SJCRH30 (cell line): ENCODE results near the gene MECR. TPM values are rescaled to one million over a fixed set of nuclear protein-coding genes. Genes with fewer than 3 reads are reported as not detected.
"Not testable (repeated sequence)": the region's sequence is repeated elsewhere in the genome, so short reads cannot be mapped to it uniquely, and the experiment has no call there.

Source experiments
- DNase-seq, 2 experiments: peaks; one replicate each; pipeline ENCODE4 v3.0.0-alpha.2; 2015 to 2020
- H3K27ac ChIP-seq: fragments of 250-450 bp; sonication (Bioruptor Pico); 2 replicates; pipeline ENCODE4 v1.5.1; 2020; ENCODE audit warnings: mild to moderate bottlenecking, moderate library complexity
- H3K27me3 ChIP-seq: fragments of 250-450 bp; sonication (Bioruptor Pico); 2 replicates; pipeline ENCODE4 v1.5.1; 2020; ENCODE audit warnings: mild to moderate bottlenecking, moderate library complexity
- H3K36me3 ChIP-seq: fragments of 250-450 bp; sonication (Bioruptor Pico); 2 replicates; pipeline ENCODE4 v1.5.1; 2020; ENCODE audit warnings: mild to moderate bottlenecking, moderate library complexity
- H3K4me1 ChIP-seq: fragments of 250-450 bp; sonication (Bioruptor Pico); 2 replicates; pipeline ENCODE4 v1.5.1; 2020; ENCODE audit warnings: mild to moderate bottlenecking, moderate library complexity
- H3K4me3 ChIP-seq: fragments of 250-450 bp; sonication (Bioruptor Pico); 2 replicates; pipeline ENCODE4 v1.5.1; 2020; ENCODE audit warnings: mild to moderate bottlenecking, moderate library complexity
- H3K9me3 ChIP-seq: fragments of 250-450 bp; sonication (Bioruptor Pico); replicated peaks from 2 replicates; pipeline ENCODE4 v1.5.1; 2020; ENCODE audit warnings: mild to moderate bottlenecking, moderate library complexity
- total RNA-seq: library from RNA; depleted of rRNA; stranded (reverse); fragments of >200 nt; shearing (Covaris generic); gene quantifications from 2 replicates; pipeline ENCODE4 v1.2.3, GENCODE V29; 2014

MECR gene
- total RNA-seq, 1 experiment from 2014 or later, result 25.4 TPM

- not testable (repeated sequence) for H3K27me3 ChIP-seq, H3K36me3 ChIP-seq, DNase-seq, H3K9me3 ChIP-seq, H3K4me3 ChIP-seq, H3K27ac ChIP-seq
- peaks cover 22% of the 10 kb centered on the region for H3K4me1 ChIP-seq
These were observed 4.1 kb upstream of the MECR start for GRCh38 chr1:29234881-29235280.

DNA sequence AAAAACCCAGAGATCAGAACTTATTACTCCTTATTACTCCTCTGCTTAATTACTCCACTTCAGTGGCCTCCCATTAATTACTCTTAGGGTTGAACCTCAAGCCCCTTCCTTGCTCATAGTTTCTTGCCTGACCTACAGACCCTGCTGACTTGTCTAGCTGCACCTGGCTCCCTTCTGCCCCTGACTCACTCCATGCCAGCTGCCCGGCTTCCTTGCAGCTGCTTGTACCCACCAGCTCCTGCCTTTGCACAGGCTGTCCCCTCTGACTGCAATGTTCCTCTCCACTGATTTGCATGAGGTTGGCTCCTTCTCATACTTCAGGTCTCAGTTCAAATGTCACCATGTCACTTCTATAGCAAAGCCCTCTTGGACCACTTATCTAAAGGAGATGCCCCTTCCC lies 3.7 kb upstream of the MECR start:
- peak; percentile 65 to 72 for DNase-seq
- Histone ChIP-seq H3K36me3 (no peaks in the 10 kb centered on the region), H3K9me3 (no peaks in the 10 kb centered on the region), H3K27me3 (no peaks in the 10 kb centered on the region), H3K27ac (peak overlapping the region; percentile 21), H3K4me3 (no peak overlapping the region), H3K4me1 (peaks cover 21% of the 10 kb centered on the region)

GRCh38 chr1:29233693-29234092 lies 3.0 kb upstream of the MECR start:
- no peaks in the 10 kb centered on the region for H3K9me3 ChIP-seq
- peaks cover 13% of the 10 kb centered on the region for H3K4me1 ChIP-seq
- no peaks in the 10 kb centered on the region for H3K27me3 ChIP-seq
- no peak overlapping the region for H3K27ac ChIP-seq
- H3K36me3 ChIP-seq, result no peaks in the 10 kb centered on the region
- DNase-seq, result no peak
- no peak overlapping the region for H3K4me3 ChIP-seq

GRCh38 chr1:29232387-29232786 lies 1.7 kb upstream of the MECR start:
- no peaks in the 10 kb centered on the region for H3K36me3 ChIP-seq
- peaks cover 10% of the 10 kb centered on the region for H3K4me1 ChIP-seq
- no peak overlapping the region for H3K27ac ChIP-seq
- DNase-seq, result no peak
- no peaks in the 10 kb centered on the region for H3K9me3 ChIP-seq
- no peaks in the 10 kb centered on the region for H3K27me3 ChIP-seq
- H3K4me3 ChIP-seq, result no peak overlapping the region

DNA sequence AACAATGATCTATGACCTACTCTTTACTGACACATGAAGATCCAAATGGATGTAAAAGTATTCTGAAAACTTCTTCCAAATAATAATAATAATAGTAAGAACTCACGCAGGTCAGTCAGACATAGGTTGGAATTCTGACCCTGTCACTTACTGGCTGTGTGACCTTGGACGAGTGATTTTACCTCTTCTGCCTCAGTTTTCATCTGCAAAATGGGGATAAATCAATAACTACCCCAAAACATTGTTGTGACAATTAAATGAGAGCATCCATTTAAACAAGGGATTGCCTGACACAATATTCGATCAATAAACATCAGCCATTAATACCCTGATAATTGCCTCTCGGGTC lies 556 bp downstream of the MECR start:
- DNase-seq, result no peak
- no peaks in the 10 kb centered on the region for H3K27me3 ChIP-seq
- peak overlapping the region; percentile 50 for H3K27ac ChIP-seq
- H3K36me3 ChIP-seq, result no peaks in the 10 kb centered on the region
- peaks cover 10% of the 10 kb centered on the region for H3K4me1 ChIP-seq
- peak overlapping the region; percentile 88 for H3K4me3 ChIP-seq
- H3K9me3 ChIP-seq, result no peaks in the 10 kb centered on the region

- Histone ChIP-seq H3K4me3 (no peak overlapping the region), H3K4me1 (peaks cover 1% of the 10 kb centered on the region; the same call in 1 of the 2 replicates), H3K36me3 (peaks cover 3% of the 10 kb centered on the region; the same call in 1 of the 2 replicates), H3K27ac (no peak overlapping the region), H3K27me3 (no peaks in the 10 kb centered on the region), H3K9me3 (no peaks in the 10 kb centered on the region)
- DNase-seq, result no peak
These were observed 3.2 kb downstream of the MECR start for GRCh38 chr1:29227511-29227910.

GRCh38 chr1:29225361-29225760 lies 5.4 kb downstream of the MECR start:
- H3K36me3 ChIP-seq, result peaks cover 9% of the 10 kb centered on the region
- DNase-seq, result no peak
- H3K4me3 ChIP-seq, result no peak overlapping the region
- no peaks in the 10 kb centered on the region for H3K27me3 ChIP-seq
- 0 out of 2 replicates have a peak, but pooled peaks cover 4% of the 10 kb centered on the region for H3K4me1 ChIP-seq
- H3K9me3 ChIP-seq, result no peaks in the 10 kb centered on the region
- no peak overlapping the region for H3K27ac ChIP-seq

- H3K27ac ChIP-seq, result no peak overlapping the region
- no peaks in the 10 kb centered on the region for H3K27me3 ChIP-seq
- H3K4me3 ChIP-seq, result no peak overlapping the region
- H3K9me3 ChIP-seq, result no peaks in the 10 kb centered on the region
- H3K36me3 ChIP-seq, result peaks cover 9% of the 10 kb centered on the region
- H3K4me1 ChIP-seq, result 0 out of 2 replicates have a peak, but pooled peaks cover 4% of the 10 kb centered on the region
- DNase-seq, result no peak
These were observed 6.3 kb downstream of the MECR start for GRCh38 chr1:29224356-29224837.

GRCh38 chr1:29223521-29223920 lies 7.2 kb downstream of the MECR start:
- Histone ChIP-seq H3K4me1 (0 out of 2 replicates have a peak, but pooled peaks cover 4% of the 10 kb centered on the region), H3K36me3 (peaks cover 9% of the 10 kb centered on the region), H3K4me3 (no peak overlapping the region), H3K27me3 (no peaks in the 10 kb centered on the region), H3K27ac (no peak overlapping the region), H3K9me3 (no peaks in the 10 kb centered on the region)
- no peak for DNase-seq

- Histone ChIP-seq H3K4me1 (0 out of 2 replicates have a peak, but pooled peaks cover 4% of the 10 kb centered on the region), H3K4me3 (no peak overlapping the region), H3K27ac (no peak overlapping the region), H3K27me3 (no peaks in the 10 kb centered on the region), H3K9me3 (no peaks in the 10 kb centered on the region), H3K36me3 (peaks cover 14% of the 10 kb centered on the region)
- no peak for DNase-seq
These were observed 8.0 kb downstream of the MECR start for GRCh38 chr1:29222686-29223085.

- not testable (repeated sequence) for H3K27ac ChIP-seq, H3K4me3 ChIP-seq, H3K27me3 ChIP-seq, H3K4me1 ChIP-seq, DNase-seq, H3K9me3 ChIP-seq
- peaks cover 17% of the 10 kb centered on the region for H3K36me3 ChIP-seq
These were observed 8.5 kb downstream of the MECR start for GRCh38 chr1:29222260-29222659.

- Histone ChIP-seq H3K9me3 (no peaks in the 10 kb centered on the region), H3K36me3 (peaks cover 17% of the 10 kb centered on the region), H3K4me3 (no peak overlapping the region), H3K27ac (no peak overlapping the region), H3K27me3 (no peaks in the 10 kb centered on the region), H3K4me1 (peaks cover 8% of the 10 kb centered on the region; the same call in 1 of the 2 replicates)
- DNase-seq, result no peak
These were observed 9.4 kb downstream of the MECR start for GRCh38 chr1:29221296-29221695.

- Histone ChIP-seq H3K4me3 (no peak overlapping the region), H3K9me3 (no peaks in the 10 kb centered on the region), H3K36me3 (peaks cover 23% of the 10 kb centered on the region), H3K27me3 (no peaks in the 10 kb centered on the region), H3K27ac (no peak overlapping the region), H3K4me1 (peaks cover 13% of the 10 kb centered on the region; the same call in 1 of the 2 replicates)
- no peak for DNase-seq
These were observed 12.5 kb downstream of the MECR start for GRCh38 chr1:29218223-29218622.

DNA sequence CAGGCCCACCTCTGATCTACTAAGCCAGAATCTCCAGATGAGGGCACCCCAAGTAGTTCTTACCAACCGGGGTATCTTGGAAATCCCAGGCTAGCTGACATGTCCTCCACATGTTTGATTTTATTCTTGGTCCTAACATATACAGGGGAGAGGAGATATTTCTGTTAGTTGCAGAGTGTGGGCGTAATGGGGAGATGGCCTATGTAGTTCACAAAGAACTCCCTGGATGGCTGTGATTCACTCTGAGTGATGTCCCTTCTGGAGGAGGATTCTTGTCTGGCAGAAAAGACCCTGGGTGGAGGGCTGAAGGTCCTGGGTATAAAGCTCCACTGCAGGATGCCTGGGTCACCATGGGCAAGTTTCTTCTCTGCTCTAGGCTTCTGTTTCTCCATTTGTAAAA lies 13.1 kb downstream of the MECR start:
- Histone ChIP-seq H3K9me3 (no peaks in the 10 kb centered on the region), H3K36me3 (peaks cover 25% of the 10 kb centered on the region), H3K27ac (no peak overlapping the region), H3K4me3 (no peak overlapping the region), H3K27me3 (no peaks in the 10 kb centered on the region), H3K4me1 (peaks cover 13% of the 10 kb centered on the region; the same call in 1 of the 2 replicates)
- DNase-seq, result no peak

DNA sequence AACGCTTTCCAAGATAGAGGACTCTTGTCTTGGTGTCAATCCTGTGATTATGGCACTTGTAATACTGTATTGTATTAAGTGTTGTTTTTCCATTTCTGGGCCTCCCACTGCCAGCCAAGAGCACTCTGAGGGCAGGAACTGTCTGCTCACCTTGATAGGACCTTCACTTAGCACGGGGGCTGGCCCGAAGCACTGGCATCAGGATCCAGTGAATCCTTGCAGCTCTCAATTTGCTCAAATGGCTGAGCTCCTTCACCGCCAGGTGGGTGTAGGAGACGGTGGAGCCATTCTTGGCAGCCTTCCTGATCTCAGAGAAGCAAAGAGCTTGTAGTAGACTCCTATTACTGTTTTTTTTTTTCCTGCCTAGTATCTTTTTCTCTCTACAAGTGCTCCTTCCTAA lies 17.7 kb downstream of the MECR start:
- Histone ChIP-seq H3K4me1 (peaks cover 32% of the 10 kb centered on the region), H3K36me3 (peaks cover 27% of the 10 kb centered on the region), H3K4me3 (no peak overlapping the region), H3K27me3 (no peaks in the 10 kb centered on the region), H3K9me3 (no peaks in the 10 kb centered on the region), H3K27ac (no peak overlapping the region)
- no peak for DNase-seq
